Heart left ventricle (tissue), 16 donors: ENCODE measurements around the gene CNOT3. TPM values are rescaled to one million over a fixed set of nuclear protein-coding genes. Genes with fewer than 3 reads are reported as not detected.

Experiments used
- ATAC-seq, 4 donors: fragments of 200-7000 bp; cut with Tn5 transposase; one replicate each; pipeline ENCODE4 v1.9.1; 2020 to 2022; ENCODE audit warnings: moderate library complexity in 4 of 4, mild to moderate bottlenecking in 3 of 4, moderate number of reproducible peaks in 1 of 4
- DNase-seq, 5 donors: peaks; one replicate each; pipeline ENCODE4 v3.0.0-alpha.2; 2020
- H3K27ac ChIP-seq, 12 donors: fragments of 200-600 bp; sonication (generic) in 4 of 12; one replicate each; pipeline versions ENCODE4 v1.5.0 to v1.8.0; 2016 to 2022; ENCODE audit warnings: mild to moderate bottlenecking in 2 of 12
- H3K27me3 ChIP-seq, 9 donors: fragments of 200-600 bp; sonication (generic) in 2 of 9; one replicate each; pipeline versions ENCODE4 v1.5.1 to v1.8.0; 2016 to 2022; ENCODE audit warnings: mild to moderate bottlenecking in 3 of 9
- H3K36me3 ChIP-seq, 9 donors: fragments of 200-600 bp; sonication (generic) in 2 of 9; one replicate each; pipeline versions ENCODE4 v1.5.0 to v1.8.0; 2018 to 2022; ENCODE audit warnings: mild to moderate bottlenecking in 2 of 9
- H3K4me1 ChIP-seq, 12 donors: fragments of 200-600 bp; sonication (generic) in 4 of 12; one replicate each; pipeline versions ENCODE4 v1.5.0 to v1.8.0; 2016 to 2022; ENCODE audit warnings: mild to moderate bottlenecking in 3 of 12
- H3K4me3 ChIP-seq, 12 donors: fragments of 200-600 bp; sonication (generic) in 4 of 12; one replicate each; pipeline versions ENCODE4 v1.5.0 to v1.8.0; 2017 to 2022; ENCODE audit warnings: mild to moderate bottlenecking in 9 of 12, moderate library complexity in 4 of 12
- H3K9me3 ChIP-seq, 12 donors: fragments of 200-600 bp; sonication (generic) in 4 of 12; one replicate each; pipeline versions ENCODE4 v1.5.0 to v1.8.0; 2016 to 2022; ENCODE audit warnings: mild to moderate bottlenecking in 1 of 12
- POLR2A ChIP-seq, 2 donors: fragments of 450-650 bp; IDR thresholded peaks; one replicate each; pipeline ENCODE4 v1.6.1; 2017; ENCODE audit warnings: antibody characterized with exemption in 2 of 2, mild to moderate bottlenecking in 2 of 2, moderate library complexity in 2 of 2
- WGBS, 4 donors: extraction: QIAGEN DNeasy Blood & Tissue Kit in 2 of 4; methylation state at CpG; one replicate each; pipeline versions ENCODE4 v1.1.5 to v1.1.7; 2013 to 2018; 5-methylcytosine and 5-hydroxymethylcytosine counted together
- intact Hi-C, 10 donors: fragments of 100-400 bp; cut with DNase I; formaldehyde crosslinking; loops; one replicate each; pipeline versions ENCODE4 v1.11.1 to v1.14.2; 2022
- polyA plus RNA-seq, 2 donors: library from polyadenylated mRNA; stranded (reverse); fragments of 200-250 nt; gene quantifications; one replicate each; pipeline ENCODE4 v1.2.3, GENCODE V29; 2013
- total RNA-seq, 9 donors: library from RNA; depleted of rRNA in 2 of 9; stranded (reverse); fragments of >200 nt in 2 of 9; fragmentation: NEBNext Ultra II Directional in 3 of 9; extraction: Animal tissue kit (Norgen Biotek cat#: 25700) in 3 of 9; gene quantifications; one replicate each; pipeline versions ENCODE4 v1.1.0 to v1.2.4, GENCODE V29; 2016 to 2023
- TF ChIP-seq, protein P1 (sequence below), 12 donors: fragments of 200-600 bp; sonication (generic) in 4 of 12; IDR thresholded peaks; one replicate each; pipeline versions ENCODE4 v1.5.0 to v1.8.0; 2018 to 2022; ENCODE audit warnings: antibody characterized with exemption in 12 of 12, mild to moderate bottlenecking in 5 of 12
- donor health status: ischemic (EF 13 %, LVEDD 7.1; RV severe dilation, severe dysfunction).
- donor health status: healthy with polysubstance abuse.
- donor health status: DM: no; HTN: yes; CAD: no.
- donor health status: DM: no; HTN: no; CAD: no.
- donor health status: ischemic (EF 25% LVEDD 6.9; RV normal size, moderate dysfunction).
- donor health status: ischemic (EF 25% LVEDD 5.7; RV mildly dilated, moderate dysfunction).
- donor health status: healthy.
- donor health status: DM: yes; HTN: yes; CAD: no.
- donor health status: ischemic (EF 35%, LVEDD 5.7; RV mildly dilated, moderate dysfunction).
- donor health status: nonischemic (EF 11% LVEDD 7.7; RV severe dilation, severe dysfunction).
- donor health status: DM: yes; HTN: yes; CAD: no.
- donor health status: PGD.
- donor health status: ischemic (EF 29% LVEDD 5.4; RV normal size, mild dysfunction).
- donor health status: nonischemic (EF 23%, LVEDD 6.1; RV moderate dilation, normal function).

CNOT3 gene
- total and polyA plus RNA-seq, 11 donors, result 12.6 to 28.2 (median 18.1) TPM

DNA sequence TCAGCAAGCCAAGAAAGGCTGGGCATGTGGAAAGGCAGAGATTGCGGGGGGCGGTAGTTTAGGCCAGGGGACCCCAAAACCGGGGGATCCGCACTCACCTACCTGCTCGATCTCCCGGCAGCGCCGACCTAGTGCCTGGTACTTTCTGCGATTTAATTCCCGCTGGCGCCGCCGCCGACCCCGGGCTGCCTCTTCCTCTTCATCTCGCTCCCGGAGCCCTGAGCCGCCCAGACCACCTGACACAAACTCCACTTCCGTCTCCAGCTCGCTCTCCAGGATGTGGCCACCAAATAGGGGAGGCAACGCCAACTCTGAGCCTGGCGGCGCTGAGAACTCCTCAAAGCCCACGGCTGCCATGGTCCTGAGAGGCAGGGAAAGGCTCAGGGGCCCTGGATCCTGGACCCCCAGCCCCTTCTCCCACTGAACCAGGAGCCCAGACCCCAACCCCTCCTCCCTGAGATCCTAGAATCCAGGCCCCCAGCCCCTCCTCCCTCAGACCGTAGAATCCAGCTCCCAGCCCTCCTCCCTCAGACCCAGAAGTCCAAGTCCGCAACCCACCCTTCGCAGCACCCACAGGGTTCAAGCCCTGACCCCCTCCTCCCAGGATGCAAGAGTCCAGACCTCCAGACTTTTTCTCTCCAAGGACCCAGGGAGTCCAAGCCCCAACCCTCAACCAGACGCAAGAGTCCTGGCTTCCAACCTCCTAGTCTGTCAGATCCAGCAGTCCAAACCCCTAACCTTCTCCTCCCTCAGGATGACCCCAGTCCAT, 23.0 kb upstream of the CNOT3 start:
- DNase-seq (peak in 3 of 5 donors; percentile 49 to 56 (median 50)), ATAC-seq (peak; percentile 13 to 62 (median 35))
- WGBS, 4 donors, result 12 to 42% (median 25%) methylated on average over 13 to 28 of the region's 28 CpGs
- H3K9me3 ChIP-seq, result no peaks in the 10 kb centered on the region
- no peaks in the 10 kb centered on the region for H3K27me3 ChIP-seq
- peaks cover 0 to 44% (median 32%) of the 10 kb centered on the region in 9 donors for H3K36me3 ChIP-seq
- peaks cover 4 to 26% (median 22%) of the 10 kb centered on the region in 12 donors for H3K4me1 ChIP-seq
- peak overlapping the region in 11 of 12 donors; percentile 82 to 95 (median 92) for H3K27ac ChIP-seq
- peak overlapping the region; percentile 57 to 99 (median 80) for H3K4me3 ChIP-seq
- TF ChIP-seq, protein P1, sequence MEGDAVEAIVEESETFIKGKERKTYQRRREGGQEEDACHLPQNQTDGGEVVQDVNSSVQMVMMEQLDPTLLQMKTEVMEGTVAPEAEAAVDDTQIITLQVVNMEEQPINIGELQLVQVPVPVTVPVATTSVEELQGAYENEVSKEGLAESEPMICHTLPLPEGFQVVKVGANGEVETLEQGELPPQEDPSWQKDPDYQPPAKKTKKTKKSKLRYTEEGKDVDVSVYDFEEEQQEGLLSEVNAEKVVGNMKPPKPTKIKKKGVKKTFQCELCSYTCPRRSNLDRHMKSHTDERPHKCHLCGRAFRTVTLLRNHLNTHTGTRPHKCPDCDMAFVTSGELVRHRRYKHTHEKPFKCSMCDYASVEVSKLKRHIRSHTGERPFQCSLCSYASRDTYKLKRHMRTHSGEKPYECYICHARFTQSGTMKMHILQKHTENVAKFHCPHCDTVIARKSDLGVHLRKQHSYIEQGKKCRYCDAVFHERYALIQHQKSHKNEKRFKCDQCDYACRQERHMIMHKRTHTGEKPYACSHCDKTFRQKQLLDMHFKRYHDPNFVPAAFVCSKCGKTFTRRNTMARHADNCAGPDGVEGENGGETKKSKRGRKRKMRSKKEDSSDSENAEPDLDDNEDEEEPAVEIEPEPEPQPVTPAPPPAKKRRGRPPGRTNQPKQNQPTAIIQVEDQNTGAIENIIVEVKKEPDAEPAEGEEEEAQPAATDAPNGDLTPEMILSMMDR (IDR thresholded peaks at IDR 0.05), result no peak
- no peak for TF ChIP-seq POLR2A (IDR thresholded peaks at IDR 0.05)
- intact Hi-C loops, result loop anchor here in 3 of 10 donors (1.0 kb wide), 3 partner anchors 11 to 23 kb away; partner anchors contain the start of genes NDUFA3 (in 2 of the 3) and CNOT3 (in 1 of the 3)

DNA sequence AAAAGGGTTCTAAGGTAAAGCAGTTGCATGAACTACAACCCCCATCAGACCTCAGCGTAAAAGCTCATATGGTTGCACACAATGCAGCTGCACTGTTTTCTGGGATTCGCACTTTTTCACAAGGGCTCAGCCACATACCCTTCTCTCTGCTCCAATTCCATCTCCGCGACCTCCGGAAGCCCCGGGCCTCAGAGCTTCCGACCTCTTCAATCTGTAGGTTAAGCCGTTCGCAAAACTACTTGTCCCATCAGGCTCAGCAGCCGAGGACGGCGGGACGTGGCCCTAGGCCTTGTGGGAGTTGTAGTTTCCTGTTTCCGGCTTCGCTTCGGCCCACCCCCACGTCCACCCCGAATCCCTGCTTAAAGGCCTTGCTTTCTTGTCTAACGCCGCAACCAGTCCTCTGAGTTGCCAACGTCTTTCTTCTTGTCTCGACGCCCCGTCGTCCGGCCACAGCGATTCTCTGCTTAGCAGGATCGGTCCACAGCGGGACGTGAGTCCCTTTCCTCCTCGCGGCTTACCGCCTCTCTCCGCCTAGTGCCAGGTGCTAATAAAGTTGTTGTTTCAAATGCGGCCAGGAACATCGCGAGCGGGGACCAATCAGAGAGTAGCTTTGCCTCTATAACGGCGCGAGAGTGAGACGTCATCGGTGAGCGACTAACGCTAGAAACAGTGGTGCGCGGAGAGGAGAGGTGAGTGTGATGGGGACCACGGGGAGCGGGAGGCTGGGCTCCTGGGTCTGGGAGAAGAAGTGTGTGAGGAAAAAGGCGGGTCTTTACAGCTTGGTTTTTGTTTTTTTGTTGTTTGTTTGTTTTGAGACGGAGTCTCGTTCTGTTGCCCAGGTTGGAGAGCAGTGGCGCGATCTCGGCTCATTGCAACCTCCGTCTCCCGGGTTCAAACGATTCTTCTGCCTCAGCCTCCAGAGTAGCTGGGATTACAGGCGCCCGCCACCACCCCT, 22.2 kb upstream of the CNOT3 start, which contains the start of the genes PRPF31 and TFPT:
PRPF31 (plus strand) TSS at position 646 of the 955 bp plus-strand sequence. CDS start 2,525 bp downstream, outside the sequence.
TFPT (minus strand) TSS at position 549 of the 955 bp plus-strand sequence; CDS start at position 161, 388 bp downstream.
- Histone ChIP-seq H3K36me3 (peaks cover 3 to 45% (median 34%) of the 10 kb centered on the region in 9 donors), H3K4me3 (peak within 1 kb of the TSS; percentile 57 to 99 (median 80)), H3K4me1 (peaks cover 4 to 26% (median 22%) of the 10 kb centered on the region in 12 donors), H3K27me3 (no peaks in the 10 kb centered on the region), H3K9me3 (no peaks in the 10 kb centered on the region), H3K27ac (peak within 1 kb of the TSS; percentile 78 to 95 (median 92))
- intact Hi-C loops, result loop anchor here in 2 of 10 donors (1.0 kb wide), 2 partner anchors 13 to 22 kb away; partner anchors contain the start of genes NDUFA3 (in 2 of the 2) and CNOT3 (in 1 of the 2)
- ATAC-seq (peak; percentile 93 to 96 (median 94)), DNase-seq (peak; percentile 96 to 98 (median 98))
- WGBS, 4 donors, result 0 to 1% (median 0%) methylated on average over 59 to 60 of the region's 60 CpGs
- TF ChIP-seq, protein P1 (IDR thresholded peaks at IDR 0.05), result no peak
- TF ChIP-seq POLR2A (IDR thresholded peaks at IDR 0.05), result peak in 1 of 2 donors; percentile 47

DNA sequence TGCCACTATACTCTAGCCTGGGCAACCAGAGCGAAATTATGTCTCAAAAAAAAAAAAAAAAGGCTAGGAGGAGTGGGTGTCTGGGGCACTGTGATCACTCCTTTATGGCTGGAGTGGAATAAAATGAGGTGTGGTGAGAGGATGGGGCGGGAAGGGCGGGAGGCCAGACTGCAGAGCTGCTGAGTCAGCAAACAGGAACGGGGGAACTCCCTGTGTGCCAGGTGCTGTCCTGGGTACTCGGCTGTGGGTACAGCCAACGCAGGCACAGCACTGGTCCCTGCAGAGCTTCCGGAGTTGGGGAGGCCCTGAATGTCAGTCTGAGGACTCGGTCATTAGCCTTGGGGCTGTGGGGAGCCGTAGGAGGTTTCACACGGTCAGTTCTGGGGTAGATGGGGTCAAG, 16.3 kb upstream of the CNOT3 start:
- intact Hi-C loops, result no loop called here

More for the DNA sequence above, 16.3 kb upstream of the CNOT3 start:
- Histone ChIP-seq H3K4me1 (peaks cover 2 to 10% (median 8%) of the 10 kb centered on the region in 12 donors), H3K4me3 (no peak overlapping the region), H3K27me3 (no peaks in the 10 kb centered on the region), H3K9me3 (no peaks in the 10 kb centered on the region), H3K36me3 (peaks cover 0 to 80% (median 79%) of the 10 kb centered on the region in 9 donors), H3K27ac (no peak overlapping the region)
- 95 to 97% (median 97%) methylated on average over 10 of the region's 10 CpGs for WGBS, 4 donors
- TF ChIP-seq, protein P1 (IDR thresholded peaks at IDR 0.05), result no peak
- no peak for TF ChIP-seq POLR2A (IDR thresholded peaks at IDR 0.05)
- no peak for ATAC-seq
- DNase-seq, result no peak
